Astrocyte of the spinal cord (primary cell): ENCODE data around the gene CEP57.

Experiments used
- DNase-seq: peaks from one replicate; pipeline ENCODE4 v3.0.0; 2011; ENCODE audit warnings: low read depth, low spot score
- H3K4me3 ChIP-seq: 2 replicates; pipeline ENCODE4 v1.5.1; 2011; ENCODE audit warnings: low read depth, mild to moderate bottlenecking, low read length, moderate library complexity
- in situ Hi-C: cut with HindIII; loops from 2 replicates; pipeline ENCODE4 v1.10.0; 2017; ENCODE audit warnings: low sequenced_read_pairs
- TF ChIP-seq, protein P1 (sequence below): IDR thresholded peaks from 2 replicates; pipeline ENCODE4 v1.5.1; 2012; ENCODE audit warnings: low read depth, mild to moderate bottlenecking, low read length, inconsistent platforms

Gene CEP57

DNA sequence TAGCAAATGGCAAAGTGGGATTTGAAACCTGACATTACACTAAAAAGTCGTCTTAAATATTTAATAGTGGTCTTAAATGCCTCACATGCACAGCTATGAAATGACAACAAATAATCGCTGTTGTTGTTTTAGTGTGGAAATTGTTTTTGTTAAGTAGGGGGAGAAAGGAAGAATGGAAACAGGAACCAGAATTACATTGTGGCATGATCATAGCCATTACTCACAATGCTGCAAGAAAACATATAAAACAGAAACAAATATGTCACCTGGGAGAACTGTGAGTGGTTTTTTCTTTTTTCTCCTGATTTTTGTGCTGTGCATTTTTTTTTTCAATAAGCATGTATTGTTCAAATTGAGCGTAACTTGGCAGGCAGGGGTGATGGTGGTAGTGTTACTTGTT, 23.6 kb upstream of the CEP57 start:
- in situ Hi-C loops: no loop called here
- DNase-seq: no peak
- TF ChIP-seq, protein P1, sequence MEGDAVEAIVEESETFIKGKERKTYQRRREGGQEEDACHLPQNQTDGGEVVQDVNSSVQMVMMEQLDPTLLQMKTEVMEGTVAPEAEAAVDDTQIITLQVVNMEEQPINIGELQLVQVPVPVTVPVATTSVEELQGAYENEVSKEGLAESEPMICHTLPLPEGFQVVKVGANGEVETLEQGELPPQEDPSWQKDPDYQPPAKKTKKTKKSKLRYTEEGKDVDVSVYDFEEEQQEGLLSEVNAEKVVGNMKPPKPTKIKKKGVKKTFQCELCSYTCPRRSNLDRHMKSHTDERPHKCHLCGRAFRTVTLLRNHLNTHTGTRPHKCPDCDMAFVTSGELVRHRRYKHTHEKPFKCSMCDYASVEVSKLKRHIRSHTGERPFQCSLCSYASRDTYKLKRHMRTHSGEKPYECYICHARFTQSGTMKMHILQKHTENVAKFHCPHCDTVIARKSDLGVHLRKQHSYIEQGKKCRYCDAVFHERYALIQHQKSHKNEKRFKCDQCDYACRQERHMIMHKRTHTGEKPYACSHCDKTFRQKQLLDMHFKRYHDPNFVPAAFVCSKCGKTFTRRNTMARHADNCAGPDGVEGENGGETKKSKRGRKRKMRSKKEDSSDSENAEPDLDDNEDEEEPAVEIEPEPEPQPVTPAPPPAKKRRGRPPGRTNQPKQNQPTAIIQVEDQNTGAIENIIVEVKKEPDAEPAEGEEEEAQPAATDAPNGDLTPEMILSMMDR: no peak
- no peak overlapping the region for H3K4me3 ChIP-seq

DNA sequence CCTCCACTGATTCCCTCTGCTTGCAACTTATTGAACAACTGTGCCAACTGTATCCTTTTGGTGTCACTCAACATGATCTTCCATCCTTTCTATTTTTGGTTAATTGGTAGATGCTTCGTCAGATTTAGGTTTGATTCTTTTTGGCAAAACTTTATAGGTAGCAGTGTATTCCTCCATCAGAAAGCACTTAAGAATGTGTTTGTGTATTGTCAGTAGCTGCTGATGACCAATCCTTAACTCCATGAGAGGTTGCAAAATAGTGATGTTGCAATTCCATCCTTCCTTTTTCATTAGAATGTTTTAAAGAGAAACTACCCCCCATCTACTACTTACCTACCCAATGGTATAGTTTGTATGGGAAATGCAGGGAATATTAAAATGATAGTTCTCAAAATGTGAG, 22.8 kb upstream of the CEP57 start:
- no peak overlapping the region for H3K4me3 ChIP-seq
- peak; percentile 8 for DNase-seq
- TF ChIP-seq, protein P1: no peak
- in situ Hi-C loops: no loop called here

DNA sequence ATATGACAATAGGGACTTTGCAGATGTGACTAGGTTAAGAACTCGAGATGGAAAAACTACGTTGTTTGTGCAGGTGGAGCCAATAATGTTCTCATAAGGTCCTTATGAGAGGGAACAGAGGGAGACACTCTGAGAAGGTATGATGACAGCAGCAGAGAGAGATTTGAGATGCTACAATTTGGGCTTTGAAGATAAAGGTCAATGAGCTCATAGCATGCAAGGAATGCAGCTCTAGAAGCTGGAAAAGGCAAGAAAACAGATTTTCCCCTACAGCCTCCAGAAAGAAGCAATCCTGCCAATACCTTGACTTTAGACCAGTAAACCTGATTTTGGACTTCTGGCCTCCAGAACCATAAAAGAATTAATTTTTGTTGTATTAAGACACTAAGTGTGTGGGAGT, 21.8 kb upstream of the CEP57 start:
- DNase-seq: no peak
- in situ Hi-C loops: no loop called here

DNA sequence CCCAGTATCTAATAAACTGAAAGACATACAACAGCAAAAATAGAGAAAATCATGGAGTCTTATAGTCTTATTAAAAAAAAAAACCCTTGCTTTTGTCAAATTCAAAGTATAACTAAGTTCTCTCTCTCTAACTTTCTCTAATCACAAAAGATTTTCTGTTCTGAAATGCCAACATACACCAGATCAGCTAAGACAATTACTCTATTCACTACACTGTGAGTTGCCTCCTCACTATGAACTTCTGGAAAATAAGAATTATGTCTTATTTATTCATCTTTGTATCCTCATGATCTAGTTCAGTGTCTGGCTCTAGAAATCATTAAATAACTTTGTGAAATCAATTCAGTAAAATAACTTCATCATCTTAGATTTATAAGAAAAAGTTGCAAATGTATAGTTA, 13.4 kb upstream of the CEP57 start:
- no peak overlapping the region for H3K4me3 ChIP-seq
- TF ChIP-seq, protein P1: no peak
- in situ Hi-C loops: no loop called here
- DNase-seq: no peak

More for the DNA sequence above, 21.8 kb upstream of the CEP57 start:
- no peak overlapping the region for H3K4me3 ChIP-seq
- TF ChIP-seq, protein P1: no peak

DNA sequence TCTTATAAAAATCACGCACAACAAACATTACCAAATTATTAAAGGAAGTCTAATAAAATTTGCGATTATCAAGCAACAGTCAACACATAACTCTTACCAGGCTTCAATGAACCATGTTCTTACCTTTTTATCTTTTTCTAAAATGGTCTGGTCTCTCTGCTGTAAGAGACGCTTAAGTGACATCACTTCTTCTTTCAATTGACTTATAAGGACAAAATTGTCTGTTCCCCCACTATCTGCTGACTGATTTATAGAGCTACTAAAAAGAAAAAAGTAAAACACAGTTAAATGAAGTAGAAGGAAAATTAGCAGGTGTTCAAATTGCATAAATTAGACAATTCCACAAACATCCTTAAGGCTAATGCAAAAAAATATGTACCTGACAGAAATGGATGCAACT, 11.6 kb upstream of the CEP57 start:
- no peak for DNase-seq
- no peak overlapping the region for H3K4me3 ChIP-seq
- TF ChIP-seq, protein P1: no peak
- in situ Hi-C loops: no loop called here

DNA sequence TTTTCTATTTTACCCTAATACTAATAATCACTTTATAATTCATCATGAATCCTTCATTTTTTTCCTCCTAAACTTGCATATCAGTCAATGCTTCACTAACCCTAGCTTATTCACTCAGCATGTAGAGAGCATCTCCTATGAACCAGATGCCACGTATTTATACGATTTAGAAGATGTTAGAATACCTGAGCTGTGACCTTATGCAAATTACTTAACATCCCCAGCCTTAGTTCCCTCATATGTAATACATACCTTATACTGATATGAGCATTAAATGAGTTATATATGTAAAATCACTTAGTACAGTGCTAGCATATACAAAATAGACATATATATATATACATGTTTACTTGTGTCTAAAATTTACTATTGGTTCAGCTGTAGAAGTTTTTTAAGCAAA, 9.8 kb upstream of the CEP57 start:
- DNase-seq: no peak
- no peak overlapping the region for H3K4me3 ChIP-seq
- in situ Hi-C loops: no loop called here
- TF ChIP-seq, protein P1: no peak
